Esophagus mucosa (tissue), 1 donor: ENCODE results near the gene BTBD2. TPM values are rescaled to one million over a fixed set of nuclear protein-coding genes. Genes with fewer than 3 reads are reported as not detected.

Source experiments
- ATAC-seq: fragments of 200-7000 bp; cut with Tn5 transposase; one replicate; pipeline ENCODE4 v1.9.1; 2020
- total RNA-seq: library from RNA; stranded (reverse); gene quantifications from one replicate; pipeline ENCODE4 v1.2.4, GENCODE V29; 2023
- donor health status: DM: yes; HTN: yes; CAD: no.

BTBD2 gene
- total RNA-seq, 1 donor from 2014 or later = 68.6 TPM

DNA sequence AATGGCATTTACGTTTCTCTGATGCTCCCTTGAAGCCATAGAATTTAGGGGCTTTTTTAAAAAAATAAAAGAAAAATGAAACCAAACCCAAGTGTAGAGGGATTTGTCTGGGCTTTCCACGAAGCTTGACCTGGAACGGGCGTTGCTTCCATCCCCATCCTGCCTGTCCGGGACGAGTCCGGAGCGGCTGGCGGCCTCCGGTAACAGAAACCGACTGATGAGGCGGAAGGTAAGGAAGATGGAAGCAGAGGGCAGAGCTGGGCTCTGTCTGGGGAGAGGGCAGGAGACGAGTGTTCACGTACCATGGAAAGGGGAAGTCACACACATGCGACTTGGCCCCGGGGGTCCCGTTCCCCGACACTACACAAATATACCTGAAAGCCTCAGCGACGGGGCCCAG, 34.3 kb downstream of the BTBD2 start:
- ATAC-seq = no peak

DNA sequence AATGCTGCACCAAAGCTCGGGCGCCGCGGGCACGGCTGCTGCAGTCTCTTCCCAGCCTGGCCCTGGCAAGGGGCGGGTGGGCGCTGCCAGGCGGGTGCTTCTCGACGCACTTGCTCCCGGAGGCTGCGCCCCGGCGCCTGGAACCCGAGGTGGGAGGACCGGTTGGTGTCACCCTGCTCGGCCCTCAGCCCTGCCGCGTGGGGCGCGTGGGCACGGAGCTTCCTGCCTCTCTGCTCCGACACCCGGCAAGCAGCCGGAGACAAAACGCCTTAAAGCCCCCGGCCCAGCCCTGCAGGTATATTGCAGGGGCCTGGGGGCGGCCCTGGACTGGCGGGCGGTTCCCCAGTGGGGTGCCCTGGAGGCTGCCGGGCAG, 34.7 kb downstream of the BTBD2 start:
- ATAC-seq = no peak

DNA sequence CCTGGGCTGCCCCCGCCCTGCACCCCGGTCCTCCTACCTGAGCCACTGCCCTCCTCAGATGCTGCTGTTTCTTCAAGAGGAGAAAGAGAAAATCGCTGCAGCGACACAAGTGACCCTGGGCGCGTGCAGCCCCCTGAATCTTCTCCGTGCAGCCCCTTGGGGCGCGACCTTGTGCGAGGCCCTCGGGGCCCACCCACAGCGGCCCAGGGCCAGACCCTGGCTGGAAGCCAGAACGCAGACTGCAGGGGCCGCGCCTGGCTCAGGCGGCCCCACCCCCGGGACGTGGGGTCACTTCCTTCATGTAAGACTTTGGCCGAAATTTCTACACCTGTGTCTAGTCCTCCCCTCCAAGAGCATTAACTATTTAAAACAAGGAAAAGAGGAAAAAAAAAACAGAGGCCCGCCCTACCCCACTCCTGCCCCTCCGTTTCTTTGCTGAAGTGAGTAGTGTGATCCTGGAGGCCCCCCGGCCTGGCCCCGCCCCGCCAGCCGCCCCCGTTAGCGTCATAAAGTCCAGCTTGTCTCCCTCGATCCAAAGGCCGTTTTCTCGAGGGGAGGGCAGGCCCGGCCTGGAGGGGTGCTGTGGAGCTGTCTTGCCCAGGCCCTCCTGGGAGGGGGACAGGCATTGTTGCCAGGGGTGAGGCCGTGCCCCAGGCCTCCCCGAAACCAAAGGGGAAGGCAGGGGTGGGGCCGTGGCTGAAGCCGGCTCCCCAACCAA, 35.3 kb downstream of the BTBD2 start:
- ATAC-seq = no peak

DNA sequence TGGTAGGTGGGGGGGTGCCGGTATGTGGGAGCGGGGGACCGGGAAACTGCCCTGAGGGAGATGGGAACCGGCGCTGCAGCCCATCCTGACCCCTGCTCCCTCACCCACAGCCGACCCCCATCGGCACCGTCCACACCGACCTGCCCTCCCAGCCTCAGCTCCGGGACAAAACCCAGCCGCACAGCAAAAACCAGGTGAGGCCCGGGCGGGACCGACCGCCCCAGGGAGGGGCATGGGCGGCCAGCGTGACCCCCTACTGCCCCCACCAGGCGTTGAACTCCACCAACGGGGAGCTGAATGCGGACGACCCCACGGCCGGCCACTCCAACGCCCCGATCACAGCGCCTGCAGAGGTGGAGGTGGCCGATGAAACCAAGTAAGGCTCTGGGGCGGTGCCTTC, 35.9 kb downstream of the BTBD2 start:
- ATAC-seq = no peak

DNA sequence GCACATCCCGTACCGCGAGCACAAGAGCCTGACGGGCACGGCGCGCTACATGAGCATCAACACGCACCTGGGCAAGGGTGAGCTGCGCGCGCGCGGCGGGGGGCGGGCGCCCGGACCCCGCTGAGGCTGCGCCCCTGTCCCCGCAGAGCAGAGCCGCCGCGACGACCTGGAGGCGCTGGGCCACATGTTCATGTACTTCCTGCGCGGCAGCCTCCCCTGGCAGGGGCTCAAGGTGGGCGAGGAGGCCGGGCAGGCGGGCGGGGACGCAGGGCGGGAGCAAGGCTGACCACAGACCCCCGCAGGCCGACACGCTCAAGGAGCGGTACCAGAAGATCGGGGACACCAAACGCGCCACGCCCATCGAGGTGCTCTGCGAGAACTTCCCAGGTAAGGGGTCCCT, 36.5 kb downstream of the BTBD2 start:
- no peak for ATAC-seq

DNA sequence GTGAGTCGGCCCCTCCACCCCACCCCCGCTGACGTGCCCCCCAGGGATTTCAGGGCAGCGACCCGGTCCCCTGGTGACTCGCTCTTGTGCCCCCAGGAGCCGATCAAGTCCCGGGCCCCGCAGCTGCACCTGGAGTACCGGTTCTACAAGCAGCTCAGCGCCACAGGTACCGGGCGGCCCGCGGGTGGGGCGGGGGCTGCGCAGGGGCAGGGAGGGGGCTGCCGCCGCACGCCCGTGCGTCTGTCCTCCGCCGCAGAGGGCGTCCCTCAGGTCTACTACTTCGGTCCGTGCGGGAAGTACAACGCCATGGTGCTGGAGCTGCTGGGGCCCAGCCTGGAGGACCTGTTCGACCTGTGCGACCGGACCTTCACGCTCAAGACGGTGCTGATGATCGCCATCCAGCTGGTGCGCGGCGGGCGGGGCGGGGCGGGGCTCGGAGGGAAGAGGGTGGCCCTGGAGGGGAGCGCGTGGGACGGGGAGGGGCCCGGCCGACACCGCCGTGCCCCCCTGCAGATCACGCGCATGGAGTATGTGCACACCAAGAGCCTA, 37.1 kb downstream of the BTBD2 start:
- ATAC-seq = peak; percentile 78

DNA sequence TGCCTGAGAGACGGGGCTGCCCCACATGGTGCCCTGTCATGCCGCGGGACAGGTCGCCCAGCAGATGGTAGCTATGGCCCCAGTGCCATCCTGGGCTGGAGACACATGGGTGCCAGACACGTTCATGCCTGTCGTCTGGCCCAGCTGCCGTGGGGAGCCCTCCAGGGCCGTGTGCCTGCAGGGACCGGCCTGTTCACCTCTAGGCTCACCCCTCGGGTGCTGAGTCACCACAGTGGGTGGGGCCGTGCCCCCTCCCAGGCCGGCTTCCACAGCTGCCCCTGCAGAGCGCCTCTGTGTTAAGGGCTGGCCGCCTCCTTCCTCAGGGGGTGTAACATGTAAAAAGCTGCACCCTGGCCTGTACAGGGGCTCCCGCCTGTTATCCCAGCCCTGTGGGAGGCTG, 38.4 kb downstream of the BTBD2 start:
- peak; percentile 48 for ATAC-seq

DNA sequence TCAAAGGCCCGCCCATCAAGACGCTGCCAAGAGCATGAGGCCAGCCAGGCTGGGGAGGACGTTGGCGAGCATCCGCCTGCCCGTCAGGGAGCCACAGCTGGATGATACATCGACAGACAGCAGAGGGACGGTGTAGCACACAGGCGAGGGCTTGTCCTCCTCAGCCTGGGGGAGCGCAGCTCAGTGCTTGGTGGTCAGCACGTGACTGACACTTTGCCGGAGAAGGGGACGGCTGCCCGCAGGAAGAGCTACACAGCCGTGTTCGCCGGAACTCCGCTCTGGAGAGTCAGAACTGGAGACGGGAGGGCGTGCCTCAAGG, 40.4 kb downstream of the BTBD2 start:
- no peak for ATAC-seq

DNA sequence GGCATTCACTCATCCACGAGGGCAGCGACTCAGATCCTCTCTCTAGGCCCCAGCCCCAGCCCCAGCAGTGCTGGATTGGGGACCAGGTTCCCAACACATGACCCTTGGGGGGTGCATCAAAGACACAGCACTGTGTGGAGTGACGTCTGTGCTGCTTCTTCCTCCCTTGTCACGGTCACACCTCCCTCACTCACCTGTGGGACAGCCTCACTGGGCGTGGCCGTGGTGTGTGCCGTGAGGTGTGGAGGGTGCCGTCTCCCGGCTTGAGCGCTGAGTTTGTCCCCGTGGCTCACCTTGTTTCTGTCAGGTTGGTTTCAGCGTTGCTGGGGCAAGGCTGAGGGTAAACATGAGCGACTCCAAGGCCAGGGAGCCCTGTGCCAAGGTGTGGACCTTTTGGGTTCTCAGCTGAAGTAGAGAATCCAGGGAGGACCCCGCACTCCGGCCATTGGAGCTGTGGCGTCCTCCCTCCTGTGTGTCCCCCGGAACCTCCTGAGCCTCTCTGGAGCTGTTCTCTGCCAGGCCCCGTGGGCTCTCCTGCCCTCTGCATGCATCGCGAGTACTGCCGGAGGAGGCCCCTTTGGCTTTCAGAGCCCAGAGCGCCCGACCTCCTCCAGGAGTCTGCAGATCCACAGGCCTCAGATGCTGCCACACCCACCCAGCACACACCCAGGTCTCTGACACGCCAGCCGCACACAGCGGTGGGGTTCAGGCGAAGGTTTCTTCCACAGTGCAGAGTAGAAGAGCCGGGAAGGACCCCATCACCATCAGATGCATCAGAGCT, 40.9 kb downstream of the BTBD2 start:
- peak; percentile 51 for ATAC-seq

DNA sequence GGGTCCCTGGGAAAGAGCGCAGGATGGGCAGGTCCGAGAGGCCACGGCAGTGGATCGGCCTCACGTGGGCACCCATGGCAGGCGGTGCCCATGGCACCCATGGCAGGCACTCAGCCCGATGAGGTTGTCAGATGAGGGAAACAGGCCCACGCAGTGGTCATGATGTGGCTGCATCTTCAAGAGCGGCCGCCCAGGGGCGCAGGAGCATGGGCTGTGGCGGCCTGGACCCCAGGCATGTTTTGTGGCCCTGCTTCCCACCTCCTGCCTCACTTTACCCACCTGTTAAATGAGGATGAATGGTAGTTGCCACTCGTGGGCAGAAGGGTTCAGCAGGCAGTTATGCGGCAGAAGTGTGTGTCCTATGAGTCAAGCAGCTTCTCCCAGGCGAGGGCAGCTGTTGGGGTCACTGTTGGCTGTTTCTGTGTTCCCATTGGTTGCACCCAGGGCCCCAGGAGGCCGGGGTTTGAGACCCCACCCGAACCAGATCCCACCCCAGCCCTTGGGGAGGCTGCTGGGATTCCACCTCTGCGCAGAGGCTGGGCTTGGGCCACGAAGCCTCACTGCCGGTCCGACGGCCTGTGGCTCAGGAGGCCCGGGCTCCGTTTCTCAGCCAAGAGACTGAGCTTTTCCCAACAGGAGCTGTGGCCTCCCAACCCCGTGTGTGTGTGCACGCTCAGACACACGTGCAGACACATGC, 44.6 kb downstream of the BTBD2 start:
- no peak for ATAC-seq

DNA sequence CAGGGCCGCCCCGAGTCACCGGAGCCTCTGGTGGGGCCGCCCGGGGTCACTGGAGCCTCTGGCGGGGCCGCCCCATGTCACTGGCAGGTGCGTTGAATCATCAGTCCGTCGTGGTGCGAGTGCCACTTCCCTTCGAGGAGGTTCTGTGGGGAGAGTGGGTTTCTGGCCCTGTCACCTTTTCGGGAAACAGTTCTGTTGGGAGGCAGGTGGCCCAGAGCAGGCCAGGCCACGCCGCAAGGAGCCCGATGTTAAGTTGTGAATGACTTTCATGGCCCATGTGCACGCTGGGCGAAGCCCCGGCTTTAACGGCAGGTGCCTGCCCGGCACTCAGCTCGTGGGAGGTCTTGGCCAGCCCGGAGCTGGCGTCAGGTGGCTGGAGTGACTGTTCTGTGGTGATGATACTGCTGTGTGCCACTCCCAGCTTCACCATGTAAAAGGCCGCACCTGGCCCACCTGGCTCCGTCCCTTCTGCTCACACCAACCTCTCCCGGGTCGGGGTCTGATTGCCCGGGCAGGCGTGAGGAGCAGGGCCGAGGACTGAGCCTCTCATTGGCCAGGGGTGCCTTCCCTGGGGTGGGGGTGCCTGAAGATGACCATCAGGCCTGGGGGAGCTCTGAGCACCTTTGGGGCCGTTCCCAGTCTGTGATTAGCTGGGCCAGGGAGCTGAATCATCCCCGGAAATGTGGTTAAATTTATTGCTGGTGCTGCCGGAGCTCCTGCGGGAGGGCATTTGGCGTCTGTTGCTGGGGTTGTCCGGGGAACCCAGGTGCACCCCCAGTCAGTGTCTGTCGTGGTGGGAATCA, 45.3 kb downstream of the BTBD2 start:
- ATAC-seq = no peak

DNA sequence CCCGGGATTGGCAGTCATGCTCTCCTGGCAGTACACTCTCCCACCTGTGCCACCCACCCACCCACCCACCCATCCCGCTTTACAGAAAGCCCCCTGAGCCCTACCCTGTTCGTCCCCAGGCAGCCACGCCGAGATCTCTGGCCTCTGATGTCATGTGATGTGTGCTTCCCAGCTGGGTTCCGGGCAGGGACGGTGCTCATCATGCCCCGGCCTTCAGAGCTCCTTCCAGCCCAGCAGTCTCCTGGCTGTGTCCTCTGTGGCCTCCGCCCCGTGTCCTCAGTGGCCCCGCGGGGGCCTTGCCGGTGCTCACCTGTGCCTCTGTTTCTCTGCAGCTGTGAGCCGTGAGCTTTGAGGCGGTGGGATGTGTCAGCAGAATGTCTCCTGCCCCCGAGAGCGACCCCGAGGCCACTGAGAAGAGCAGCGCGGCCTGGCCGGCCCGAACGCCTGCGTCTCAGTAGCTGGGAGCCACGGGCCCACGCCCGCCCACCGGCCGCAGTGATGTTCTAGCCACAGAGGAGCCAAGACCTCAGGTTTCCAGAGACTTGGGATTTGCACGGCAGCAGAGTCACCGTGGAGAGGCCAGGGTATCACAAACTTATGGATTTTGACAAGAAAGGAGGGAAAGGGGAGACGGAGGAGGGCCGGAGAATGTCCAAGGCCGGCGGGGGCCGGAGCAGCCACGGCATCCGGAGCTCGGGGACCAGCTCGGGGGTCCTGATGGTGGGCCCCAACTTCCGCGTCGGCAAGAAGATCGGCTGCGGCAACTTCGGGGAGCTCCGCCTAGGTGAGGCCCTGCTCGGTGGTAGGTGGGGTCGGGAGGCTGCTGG, 46.1 kb downstream of the BTBD2 start:
- no peak for ATAC-seq

DNA sequence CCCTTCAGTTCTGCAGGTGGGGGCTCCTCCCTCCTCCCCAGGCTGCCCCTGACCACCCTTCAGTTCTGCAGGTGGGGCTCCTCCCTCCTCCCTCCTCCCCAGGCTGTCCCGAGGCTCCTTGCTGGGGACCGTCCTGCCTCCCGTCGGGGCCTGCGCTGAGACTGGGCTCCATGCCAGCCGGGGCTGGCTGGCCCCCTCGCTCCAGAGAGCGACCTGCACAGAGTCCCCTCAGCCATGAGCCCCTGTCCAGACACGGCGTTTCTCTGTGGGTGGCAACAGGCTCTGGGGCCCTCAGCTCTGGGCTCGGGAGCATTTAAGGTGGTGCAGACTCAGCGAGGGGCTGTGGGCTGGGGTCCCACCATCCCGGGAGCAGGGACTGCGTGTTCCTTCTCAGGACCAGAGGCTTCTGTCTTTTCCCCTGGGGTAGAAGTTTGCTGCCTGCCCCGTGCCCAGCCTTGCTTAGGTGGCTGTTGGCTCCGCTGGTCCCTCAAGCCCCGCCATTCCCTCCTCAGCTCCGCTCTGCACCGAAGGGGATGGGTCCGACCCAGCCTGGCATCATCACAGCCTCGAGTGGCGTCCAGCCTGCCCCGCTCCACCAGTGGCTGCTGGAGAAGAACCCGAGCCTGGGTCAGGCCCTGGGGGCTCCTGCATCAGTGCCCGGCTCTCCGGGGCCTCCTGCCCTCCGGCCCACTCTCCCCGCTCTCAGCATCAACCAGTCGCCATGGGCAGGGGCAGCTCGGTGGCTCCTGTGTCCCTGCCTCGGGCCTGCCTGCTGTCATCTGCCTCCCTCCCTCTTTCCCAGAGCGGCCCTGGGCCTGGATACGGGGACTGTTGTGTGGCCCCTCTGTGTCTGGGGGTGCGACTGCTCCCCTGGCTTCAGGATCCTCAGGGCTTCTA, 47.0 kb downstream of the BTBD2 start:
- peak; percentile 10 for ATAC-seq

DNA sequence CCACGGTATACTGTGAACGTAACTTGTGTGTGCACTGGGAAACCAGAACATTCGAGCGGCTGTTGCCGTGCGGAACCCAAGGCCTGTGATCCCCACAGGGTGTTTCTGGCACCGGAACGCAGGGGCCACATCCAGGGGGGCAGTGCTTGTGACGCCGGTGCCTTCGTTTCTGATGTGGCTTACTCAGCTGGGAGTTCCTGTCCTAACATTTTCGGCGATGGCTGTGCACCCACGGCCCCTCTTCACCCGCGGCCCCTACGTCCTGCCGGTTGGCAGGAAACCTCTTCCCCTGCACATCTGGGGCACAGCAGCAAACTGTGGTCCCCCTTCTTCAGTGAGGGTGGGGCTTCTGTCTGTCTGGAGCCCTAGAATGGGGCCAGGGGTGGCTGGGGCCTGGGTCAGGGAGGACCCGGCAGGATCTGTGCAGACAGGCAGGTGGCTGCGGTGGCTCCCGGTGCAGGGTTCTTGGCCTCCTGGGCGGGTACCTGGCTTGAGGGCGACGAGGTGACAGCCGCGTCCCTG, 48.4 kb downstream of the BTBD2 start:
- ATAC-seq = no peak

DNA sequence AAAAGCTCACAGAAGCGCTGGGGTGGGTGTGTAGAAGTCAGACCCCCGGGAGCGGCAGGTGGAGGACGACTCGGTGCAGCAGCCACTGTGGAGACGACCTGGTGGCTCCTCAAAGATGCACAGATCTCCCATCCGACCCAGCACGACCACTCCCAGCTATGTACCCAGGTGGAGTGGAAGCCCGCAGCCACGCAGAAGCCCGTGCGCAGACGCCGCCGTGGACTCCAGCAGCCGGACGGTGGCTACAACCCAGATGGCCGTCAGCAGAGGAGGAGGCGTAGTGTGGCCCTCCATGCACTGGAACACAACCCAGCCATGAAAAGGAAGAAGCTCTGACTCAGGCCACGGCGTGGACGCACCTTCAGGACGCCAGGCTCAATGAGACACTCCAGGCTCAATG, 52.8 kb downstream of the BTBD2 start:
- ATAC-seq = no peak

DNA sequence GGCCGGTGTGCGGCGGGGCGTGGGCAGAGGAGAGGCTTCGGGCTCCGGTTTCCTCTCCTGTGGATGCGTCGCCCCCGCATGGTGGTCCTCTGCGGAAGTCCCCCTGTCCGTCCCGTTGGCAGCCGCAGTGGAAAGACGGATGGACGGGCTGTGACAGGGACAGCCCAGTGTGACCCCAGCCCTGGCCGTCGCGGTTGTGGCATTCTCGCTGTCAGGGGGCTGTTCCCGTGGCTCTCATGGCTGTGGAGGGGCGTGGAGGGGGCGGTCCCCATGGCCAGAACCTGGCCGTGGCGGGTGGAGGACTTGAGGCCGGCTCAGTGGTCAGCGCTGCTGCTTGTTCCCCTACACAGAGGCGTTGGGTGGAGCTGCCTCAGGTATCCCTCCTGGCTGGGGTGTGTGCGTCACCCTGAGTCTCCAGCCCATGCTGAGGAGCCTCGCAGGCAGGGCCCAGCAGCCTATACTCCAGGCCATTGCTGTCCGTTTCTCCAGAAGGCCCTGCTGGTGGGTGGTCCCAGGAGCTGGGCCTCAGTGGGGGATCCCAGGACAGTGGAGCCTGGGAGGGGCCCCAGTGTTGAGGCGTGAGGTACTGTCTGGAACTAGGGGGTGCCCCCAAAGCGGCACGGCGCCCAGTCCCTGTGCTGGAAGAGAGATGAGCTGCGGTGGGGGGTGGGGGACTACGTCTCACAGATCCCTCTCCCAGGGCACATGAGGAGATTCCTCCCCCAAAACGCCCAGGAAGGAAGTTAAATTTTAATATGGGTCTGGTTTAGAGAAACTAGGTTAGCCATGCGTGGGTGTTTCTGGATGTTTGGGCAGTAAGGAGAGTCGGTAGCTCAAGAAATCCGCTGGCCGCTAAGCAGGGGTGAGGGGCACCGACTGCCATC, 54.3 kb downstream of the BTBD2 start:
- peak; percentile 35 for ATAC-seq

DNA sequence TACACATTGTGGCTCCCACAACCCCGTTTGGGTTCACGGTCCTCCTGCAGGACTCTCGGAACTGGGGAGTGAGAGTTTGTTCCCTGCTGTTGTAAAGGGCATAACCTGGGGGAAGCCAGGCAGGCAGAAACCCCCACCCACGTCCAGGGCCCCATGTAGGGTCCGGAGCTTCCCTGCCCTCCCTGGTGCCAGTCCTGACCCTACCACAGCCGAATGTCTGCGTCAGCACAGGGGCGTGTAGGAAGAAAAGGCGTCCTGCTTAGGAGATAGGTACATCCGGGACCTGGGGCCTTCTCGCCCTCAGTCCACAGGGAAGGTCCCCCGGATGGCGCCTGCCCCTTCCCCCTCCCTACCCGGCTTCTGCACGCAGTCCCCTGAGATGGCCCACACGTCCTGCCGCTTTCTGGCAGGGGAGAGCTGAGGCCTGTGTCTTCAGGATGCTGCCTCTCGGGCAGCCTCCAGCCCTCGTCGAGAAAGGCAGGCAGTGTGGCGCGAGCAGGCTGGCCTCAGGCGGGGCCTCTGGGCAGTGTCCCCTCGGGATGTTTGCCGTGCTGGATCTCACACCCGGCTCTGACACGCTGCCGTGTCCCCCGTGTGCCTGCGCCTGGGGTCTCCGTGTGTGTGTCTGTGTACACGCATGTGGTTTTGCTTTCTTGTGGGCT, 55.5 kb downstream of the BTBD2 start:
- no peak for ATAC-seq

DNA sequence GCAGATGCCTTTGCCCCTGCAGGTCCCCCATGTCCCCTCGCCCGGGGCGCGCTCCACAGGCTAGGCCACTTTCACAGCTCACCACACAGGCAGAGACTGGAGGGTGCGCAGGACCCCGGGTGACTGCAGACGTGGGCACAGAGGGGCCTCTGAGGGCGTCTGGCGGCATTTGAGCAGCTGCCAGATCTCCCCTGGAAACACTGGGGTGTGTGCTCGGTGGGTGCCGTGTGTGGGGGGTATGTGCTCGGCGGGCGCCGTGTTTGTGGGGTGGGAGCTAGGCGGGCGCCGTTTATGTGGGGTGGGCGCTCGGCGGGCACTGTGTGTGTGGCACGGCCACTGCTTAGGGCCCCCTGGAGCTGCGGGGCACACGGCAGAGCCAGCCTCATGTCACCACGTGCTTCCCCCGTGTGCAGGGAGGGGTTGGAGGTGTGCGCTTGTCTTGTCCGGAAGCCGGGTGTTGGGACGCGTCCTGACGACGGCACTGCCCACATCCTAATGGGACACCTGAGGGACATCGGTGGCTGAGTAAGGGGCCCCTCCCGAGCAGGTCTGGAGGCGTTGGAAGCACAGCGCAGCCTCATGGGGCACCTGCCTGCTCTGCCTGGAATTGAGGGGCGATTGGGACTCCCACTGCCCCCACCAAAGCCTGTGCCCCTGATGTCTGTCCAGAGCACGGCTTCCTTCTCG, 57.8 kb downstream of the BTBD2 start:
- no peak for ATAC-seq
